Stomach (tissue), 9 donors: ENCODE data around the gene MUC5B. TPM values are rescaled to one million over a fixed set of nuclear protein-coding genes. Genes with fewer than 3 reads are reported as not detected.
A peak's percentile ranks its signal among the peaks of the same experiment; 100 is the strongest.

Experiments
- DNase-seq, 2 donors: peaks; one replicate each; pipeline versions ENCODE4 v3.0.0 to v3.0.0-alpha.2; 2013 to 2019
- H3K27ac ChIP-seq, 5 donors: fragments of 200-600 bp in 4 of 5; sonication (generic) in 4 of 5; one replicate each; pipeline ENCODE4 v1.5.1; 2013 to 2019; ENCODE audit warnings: mild to moderate bottlenecking in 1 of 5, moderate library complexity in 1 of 5
- H3K27me3 ChIP-seq, 3 donors: fragments of 200-600 bp; sonication (generic); one replicate each; pipeline ENCODE4 v1.5.1; 2017 to 2019; ENCODE audit warnings: mixed run types in 1 of 3
- H3K36me3 ChIP-seq, 4 donors: fragments of 200-600 bp; sonication (generic); 1 replicate in 3 of 4; 2 replicates in 1 of 4; pipeline ENCODE4 v1.5.1; 2016 to 2019
- H3K4me1 ChIP-seq, 4 donors: fragments of 200-600 bp; sonication (generic); one replicate each; pipeline ENCODE4 v1.5.1; 2016 to 2019
- H3K4me3 ChIP-seq, 4 donors: fragments of 200-600 bp; sonication (generic) in 3 of 4; one replicate each; pipeline ENCODE4 v1.5.1; 2016 to 2019; ENCODE audit warnings: mild to moderate bottlenecking in 1 of 4
- H3K9me3 ChIP-seq, 4 donors: fragments of 200-600 bp; sonication (generic); one replicate each; pipeline ENCODE4 v1.5.1; 2016 to 2019
- CTCF ChIP-seq, 7 experiments: fragments of 450-650 bp in 4 of 7; fragments of 200-600 bp in 3 of 7; sonication (generic) in 3 of 7; IDR thresholded peaks; one replicate each; pipeline ENCODE4 v1.5.1; 2016 to 2019; ENCODE audit warnings: antibody characterized with exemption in 7 of 7, control low read depth in 2 of 7, mild to moderate bottlenecking in 1 of 7
- EP300 ChIP-seq: sonication (generic); formaldehyde crosslinking; IDR thresholded peaks from one replicate; pipeline ENCODE4 v1.6.1; 2017; ENCODE audit warnings: antibody characterized with exemption
- POLR2A ChIP-seq, 4 donors: fragments of 450-650 bp; IDR thresholded peaks; one replicate each; pipeline ENCODE4 v1.6.1; 2016; ENCODE audit warnings: antibody characterized with exemption in 4 of 4, control low read depth in 2 of 4, mild to moderate bottlenecking in 1 of 4, moderate library complexity in 1 of 4
- POLR2AphosphoS5 ChIP-seq, 3 donors: sonication (generic); formaldehyde crosslinking; IDR thresholded peaks; one replicate each; pipeline ENCODE4 v1.6.1; 2016; ENCODE audit warnings: antibody characterized with exemption in 3 of 3
- WGBS, 5 donors: extraction: QIAGEN DNeasy Blood & Tissue Kit in 3 of 5; methylation state at CpG; one replicate each; pipeline versions ENCODE4 v1.1.5 to v1.1.7; 2013 to 2018; 5-methylcytosine and 5-hydroxymethylcytosine counted together
- intact Hi-C: fragments of 100-400 bp; cut with DNase I; formaldehyde crosslinking; loops from one replicate; pipeline ENCODE4 v1.15.1; 2023; ENCODE audit warnings: low total_unique reads
- polyA plus RNA-seq, 3 donors: library from polyadenylated mRNA; stranded (reverse); fragments of 200-250 nt; gene quantifications; one replicate each; pipeline ENCODE4 v1.2.3, GENCODE V29; 2013
- total RNA-seq, 5 donors: library from RNA; depleted of rRNA; stranded (reverse); fragments of >200 nt; gene quantifications; one replicate each; pipeline versions ENCODE4 v1.1.0 to v1.2.3, GENCODE V29; 2014 to 2016
- donor health status: healthy with polysubstance abuse.
- donor health status: Bipolar disorder and iron deficiency.
- donor health status: healthy.

MUC5B gene
- total and polyA plus RNA-seq, 8 donors = under 0.01 to 516 (median 6.6) TPM

- Histone ChIP-seq H3K27me3 (peaks cover 0 to 68% (median 11%) of the 10 kb centered on the region in 3 donors), H3K9me3 (peaks cover 4 to 22% (median 21%) of the 10 kb centered on the region in 4 donors), H3K4me3 (no peak overlapping the region), H3K27ac (no peak overlapping the region), H3K4me1 (peaks cover 0 to 26% (median 10%) of the 10 kb centered on the region in 4 donors), H3K36me3 (no peaks in the 10 kb centered on the region)
- no peak for TF ChIP-seq EP300
- no peak for TF ChIP-seq POLR2AphosphoS5 (IDR thresholded peaks at IDR 0.05)
- TF ChIP-seq POLR2A (IDR thresholded peaks at IDR 0.05) = no peak
- TF ChIP-seq CTCF (IDR thresholded peaks at IDR 0.05) = no peak
- no peak for DNase-seq
- 85 to 91% (median 86%) methylated on average over 25 to 38 of the region's 38 CpGs for WGBS, 5 donors
- intact Hi-C loops = no loop called here
These were observed 16.2 kb upstream of the MUC5B start for GRCh38 chr11:1206391-1207271.

DNA sequence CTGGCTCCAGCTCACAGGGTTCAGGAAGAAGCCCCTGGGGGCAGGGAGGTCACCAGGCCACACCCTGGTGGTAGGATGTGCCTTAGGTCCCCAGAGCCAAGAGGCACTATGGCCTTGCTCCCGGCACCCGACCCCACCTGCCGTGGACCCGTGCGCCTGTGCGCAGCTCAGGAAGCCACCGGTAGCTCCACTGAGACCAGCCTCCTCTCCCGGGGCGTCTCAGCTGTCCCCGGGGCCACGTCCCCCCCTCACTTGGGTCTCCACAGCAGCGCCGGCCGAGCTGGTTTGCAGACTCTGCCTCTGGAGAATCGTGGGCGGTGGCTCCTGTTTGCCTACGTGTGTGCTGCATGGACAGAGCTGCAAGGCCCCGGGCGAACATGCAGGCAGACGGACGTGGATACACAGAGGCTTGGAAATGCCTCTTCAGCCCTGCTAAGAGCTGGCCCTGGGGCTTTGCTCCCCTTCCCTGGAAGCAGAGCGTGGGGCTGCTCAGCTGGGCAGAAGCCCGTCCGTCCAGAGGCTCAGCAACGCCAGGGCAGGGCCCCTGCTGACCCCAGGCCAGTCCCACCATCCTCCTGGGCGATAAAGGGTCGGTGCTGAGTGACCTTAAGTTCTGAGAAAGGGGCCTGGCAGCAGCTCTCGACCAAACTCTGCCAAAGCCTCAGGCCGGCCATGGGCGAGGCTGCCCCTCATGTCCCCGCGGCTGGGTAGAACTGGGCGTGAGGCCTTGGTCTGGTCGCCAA lies 15.3 kb upstream of the MUC5B start:
- Histone ChIP-seq H3K4me3 (no peak overlapping the region), H3K27me3 (peaks cover 0 to 62% (median 8%) of the 10 kb centered on the region in 3 donors), H3K4me1 (peaks cover 0 to 26% (median 9%) of the 10 kb centered on the region in 4 donors), H3K9me3 (peaks cover 4 to 32% (median 28%) of the 10 kb centered on the region in 4 donors), H3K27ac (no peak overlapping the region), H3K36me3 (no peaks in the 10 kb centered on the region)
- 47 to 54% (median 52%) methylated on average over 14 to 34 of the region's 34 CpGs for WGBS, 5 donors
- no peak for TF ChIP-seq CTCF (IDR thresholded peaks at IDR 0.05)
- no peak for TF ChIP-seq POLR2AphosphoS5 (IDR thresholded peaks at IDR 0.05)
- no peak for TF ChIP-seq EP300
- TF ChIP-seq POLR2A (IDR thresholded peaks at IDR 0.05) = no peak
- DNase-seq = peak in 1 of 2 donors; percentile 72
- intact Hi-C loops = no loop called here

- peaks cover 0 to 22% (median 4%) of the 10 kb centered on the region in 4 donors for H3K4me1 ChIP-seq
- intact Hi-C loops = no loop called here
- no peaks in the 10 kb centered on the region for H3K36me3 ChIP-seq
- TF ChIP-seq POLR2AphosphoS5 (IDR thresholded peaks at IDR 0.05) (no peak), CTCF (IDR thresholded peaks at IDR 0.05) (no peak), EP300 (no peak), POLR2A (IDR thresholded peaks at IDR 0.05) (no peak)
- WGBS, 5 donors = 67 to 73% (median 70%) methylated on average over 2 to 6 of the region's 6 CpGs
- peaks cover 4 to 37% (median 32%) of the 10 kb centered on the region in 4 donors for H3K9me3 ChIP-seq
- H3K4me3 ChIP-seq = no peak overlapping the region
- DNase-seq = no peak
- peaks cover 0 to 57% (median 6%) of the 10 kb centered on the region in 3 donors for H3K27me3 ChIP-seq
- no peak overlapping the region for H3K27ac ChIP-seq
These were observed 14.8 kb upstream of the MUC5B start for GRCh38 chr11:1208144-1208393.

DNA sequence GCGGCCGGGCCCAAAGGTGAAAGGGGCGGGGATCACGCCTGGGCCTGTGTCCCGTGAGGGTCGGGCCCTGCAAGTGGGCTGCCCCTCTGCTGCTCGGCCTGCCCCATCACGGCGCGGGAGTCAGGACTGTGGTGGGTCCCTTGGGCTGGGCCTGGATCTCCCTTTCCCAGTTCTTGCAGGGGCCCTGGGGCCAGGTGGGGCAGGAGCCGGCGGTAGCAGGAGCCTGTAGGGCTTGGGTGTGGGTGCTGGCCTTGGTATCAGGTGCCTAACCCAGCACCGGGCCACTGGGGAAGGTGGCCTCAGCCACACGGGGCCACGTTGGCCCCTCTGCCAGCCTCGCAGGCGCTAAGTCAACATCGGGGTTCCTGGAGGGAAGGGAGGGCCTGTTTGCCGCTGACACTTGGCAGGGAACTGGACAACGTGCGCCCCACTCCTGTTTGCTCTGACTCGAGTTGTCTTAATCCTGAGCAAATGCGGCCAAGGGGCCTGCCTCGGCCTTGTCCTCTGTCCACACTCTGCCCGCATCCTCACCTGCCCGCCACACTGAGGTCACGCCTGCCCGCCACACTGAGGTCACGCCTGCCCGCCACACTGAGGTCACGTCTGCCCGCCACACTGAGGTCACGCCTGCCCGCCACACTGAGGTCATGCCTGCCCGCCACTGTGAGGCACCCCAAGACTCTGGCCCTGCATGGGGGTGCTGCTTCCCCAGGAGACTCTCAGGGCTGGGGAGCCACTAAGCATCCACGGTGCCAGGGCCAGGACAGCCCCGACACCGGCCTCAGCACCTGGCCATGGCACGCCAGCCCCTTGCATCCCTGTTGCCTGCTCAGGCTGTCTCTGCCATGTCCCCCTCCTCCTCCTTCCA lies 14.2 kb upstream of the MUC5B start:
- WGBS, 5 donors = 63 to 92% (median 68%) methylated on average over 19 to 39 of the region's 39 CpGs
- peaks cover 0 to 17% (median 0%) of the 10 kb centered on the region in 4 donors for H3K4me1 ChIP-seq
- intact Hi-C loops = no loop called here
- H3K27ac ChIP-seq = no peak overlapping the region
- no peak overlapping the region for H3K4me3 ChIP-seq
- no peak for DNase-seq
- H3K9me3 ChIP-seq = peaks cover 4 to 42% (median 34%) of the 10 kb centered on the region in 4 donors
- H3K27me3 ChIP-seq = peaks cover 0 to 51% (median 6%) of the 10 kb centered on the region in 3 donors
- H3K36me3 ChIP-seq = no peaks in the 10 kb centered on the region
- TF ChIP-seq CTCF (IDR thresholded peaks at IDR 0.05) (no peak), POLR2A (IDR thresholded peaks at IDR 0.05) (no peak), EP300 (no peak), POLR2AphosphoS5 (IDR thresholded peaks at IDR 0.05) (no peak)
